GM23248 (cell line): ENCODE results near the gene LONP2. TPM values are rescaled to one million over a fixed set of nuclear protein-coding genes. Genes with fewer than 3 reads are reported as not detected.

ENCODE experiments used
- DNase-seq: peaks from one replicate; pipeline ENCODE4 v3.0.0-alpha.2; 2015
- H2AFZ ChIP-seq: fragments of 200-600 bp; sonication (generic); 2 replicates; pipeline ENCODE4 v1.6.1; 2016; ENCODE audit warnings: antibody characterized with exemption
- H3F3A ChIP-seq: fragments of 200-600 bp; sonication (generic); 2 replicates; pipeline ENCODE4 v1.6.1; 2016; ENCODE audit warnings: mild to moderate bottlenecking, antibody characterized with exemption, mixed run types; ENCODE audit not compliant: insufficient read depth
- H3K27ac ChIP-seq: fragments of 200-600 bp; sonication (generic); 2 replicates; pipeline ENCODE4 v1.5.1; 2016; ENCODE audit warnings: mild to moderate bottlenecking
- H3K27me3 ChIP-seq: fragments of 200-600 bp; sonication (generic); replicated peaks from 2 replicates; pipeline ENCODE4 v1.6.1; 2016; ENCODE audit warnings: mild to moderate bottlenecking; ENCODE audit not compliant: insufficient read depth
- H3K36me3 ChIP-seq: fragments of 200-600 bp; sonication (generic); 2 replicates; pipeline ENCODE4 v1.6.1; 2016; ENCODE audit warnings: low read depth, mild to moderate bottlenecking
- H3K4me1 ChIP-seq: fragments of 200-600 bp; sonication (generic); 2 replicates; pipeline ENCODE4 v1.6.1; 2016; ENCODE audit warnings: mild to moderate bottlenecking; ENCODE audit not compliant: insufficient read depth
- H3K4me2 ChIP-seq: fragments of 200-600 bp; sonication (generic); one replicate; pipeline ENCODE4 v1.6.1; 2016; ENCODE audit warnings: mild to moderate bottlenecking; ENCODE audit not compliant: unreplicated experiment
- H3K4me3 ChIP-seq: fragments of 200-600 bp; sonication (generic); 2 replicates; pipeline ENCODE4 v1.5.1; 2016; ENCODE audit warnings: mild to moderate bottlenecking
- H3K79me2 ChIP-seq: fragments of 200-600 bp; sonication (generic); 2 replicates; pipeline ENCODE4 v1.6.1; 2016; ENCODE audit warnings: mild to moderate bottlenecking; ENCODE audit not compliant: insufficient read depth
- H3K9ac ChIP-seq: fragments of 200-600 bp; sonication (generic); 2 replicates; pipeline ENCODE4 v1.6.1; 2016; ENCODE audit warnings: mild to moderate bottlenecking
- H3K9me2 ChIP-seq: fragments of 200-600 bp; sonication (generic); 2 replicates; pipeline ENCODE4 v1.6.1; 2016; ENCODE audit warnings: mixed run types, mild to moderate bottlenecking, moderate library complexity; ENCODE audit not compliant: insufficient read depth
- H3K9me3 ChIP-seq: fragments of 200-600 bp; sonication (generic); one replicate; pipeline ENCODE4 v1.6.1; 2017; ENCODE audit warnings: low read depth
- H4K20me1 ChIP-seq: fragments of 200-600 bp; sonication (generic); 2 replicates; pipeline ENCODE4 v1.6.0; 2016; ENCODE audit not compliant: insufficient read depth
- EZH2 ChIP-seq: fragments of 200-600 bp; sonication (generic); IDR thresholded peaks from 2 replicates; pipeline ENCODE4 v1.6.1; 2018; ENCODE audit warnings: antibody characterized with exemption, mild to moderate bottlenecking; ENCODE audit not compliant: insufficient read depth, poor library complexity, severe bottlenecking
- EZH2phosphoT487 ChIP-seq: fragments of 200-600 bp; sonication (generic); IDR thresholded peaks from 2 replicates; pipeline ENCODE4 v1.6.1; 2018; ENCODE audit warnings: antibody characterized with exemption, moderate library complexity, mild to moderate bottlenecking, low read depth; ENCODE audit not compliant: insufficient read depth
- WGBS, 2 experiments: methylation state at CpG; one replicate each; pipeline ENCODE4 v1.1.6; 2015 to 2017; ENCODE audit warnings: low lambda C conversion rate in 2 of 2, low coverage in 1 of 2; ENCODE audit errors: missing lambda C conversion rate in 2 of 2; 5-methylcytosine and 5-hydroxymethylcytosine counted together
- in situ Hi-C: fragments of 300-500 bp; cut with MboI; formaldehyde crosslinking; loops from 2 replicates; pipeline ENCODE4 v1.15.0; 2020
- polyA plus RNA-seq: library from polyadenylated mRNA; unstranded; fragments of >200 nt; fragmentation: Nextera tagmentation; extraction: Ambion mirVana; gene quantifications from 2 replicates; pipeline ENCODE4 v1.2.1, GENCODE V29; 2016
- total RNA-seq: library from RNA; depleted of rRNA; stranded (reverse); fragments of >200 nt; shearing (Covaris generic); gene quantifications from 2 replicates; pipeline ENCODE4 v1.2.3, GENCODE V29; 2014

The LONP2 gene
- total and polyA plus RNA-seq, 2 experiments from 2014 or later = 46.5 to 53.9 TPM

- H2AFZ ChIP-seq = no peak overlapping the region
- TF ChIP-seq EZH2 = no peak
- TF ChIP-seq EZH2phosphoT487 = no peak
- no peak overlapping the region for H3K9ac ChIP-seq
- no peaks in the 10 kb centered on the region for H3F3A ChIP-seq
- in situ Hi-C loops = no loop called here
- no peaks in the 10 kb centered on the region for H3K9me3 ChIP-seq
- peak; percentile 35 for DNase-seq
- no peaks in the 10 kb centered on the region for H3K9me2 ChIP-seq
- peaks cover 21% of the 10 kb centered on the region; the same call in 1 of the 2 replicates for H3K79me2 ChIP-seq
- H4K20me1 ChIP-seq = no peaks in the 10 kb centered on the region
- no peak overlapping the region for H3K4me2 ChIP-seq
- WGBS, 2 experiments = 91 to 93% methylated on average over 5 of the region's 5 CpGs
- H3K4me1 ChIP-seq = no peaks in the 10 kb centered on the region
- no peak overlapping the region for H3K27ac ChIP-seq
- H3K36me3 ChIP-seq = 0 out of 2 replicates have a peak, but pooled peaks cover 16% of the 10 kb centered on the region
- no peaks in the 10 kb centered on the region for H3K27me3 ChIP-seq
- H3K4me3 ChIP-seq = no peak overlapping the region
Measured at GRCh38 chr16:48271728-48272127, 27.6 kb downstream of the LONP2 start.

- Histone ChIP-seq H3K4me2 (no peak overlapping the region), H2AFZ (no peak overlapping the region), H3K79me2 (peaks cover 24% of the 10 kb centered on the region; the same call in 1 of the 2 replicates), H4K20me1 (no peaks in the 10 kb centered on the region), H3K4me1 (no peaks in the 10 kb centered on the region), H3K9me2 (no peaks in the 10 kb centered on the region), H3K4me3 (no peak overlapping the region), H3K27me3 (no peaks in the 10 kb centered on the region), H3K9me3 (no peaks in the 10 kb centered on the region), H3K36me3 (peaks cover 21% of the 10 kb centered on the region; the same call in 1 of the 2 replicates), H3K9ac (no peak overlapping the region), H3K27ac (no peak overlapping the region), H3F3A (no peaks in the 10 kb centered on the region)
- no peak for TF ChIP-seq EZH2phosphoT487
- WGBS, 2 experiments = 57 to 68% methylated on average over 8 of the region's 8 CpGs
- no peak for DNase-seq
- in situ Hi-C loops = no loop called here
Measured at GRCh38 chr16:48272837-48273421, 28.8 kb downstream of the LONP2 start.

DNA sequence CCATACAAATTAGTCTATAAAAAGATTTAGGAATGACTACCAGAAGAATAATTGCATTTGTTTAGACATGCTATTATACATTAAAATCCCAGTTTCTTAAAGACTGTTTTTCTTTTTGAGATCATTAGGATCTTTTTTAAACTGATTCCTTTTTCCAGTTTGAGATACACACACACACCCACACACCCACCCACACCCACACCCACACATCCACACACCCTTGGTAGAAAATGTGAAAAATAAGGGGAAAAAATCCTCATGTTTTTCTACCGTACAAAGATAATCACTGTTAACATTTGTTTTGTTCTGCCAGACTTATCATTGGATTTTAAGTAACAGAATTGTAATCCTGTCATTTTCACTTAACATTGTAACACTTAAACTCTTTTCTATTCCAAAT lies 30.4 kb downstream of the LONP2 start:
- no peak overlapping the region for H2AFZ ChIP-seq
- TF ChIP-seq EZH2 (no peak), EZH2phosphoT487 (no peak)
- DNase-seq = no peak
- H3K4me3 ChIP-seq = no peak overlapping the region
- H4K20me1 ChIP-seq = no peaks in the 10 kb centered on the region
- H3K9me3 ChIP-seq = no peaks in the 10 kb centered on the region
- H3K36me3 ChIP-seq = peaks cover 25% of the 10 kb centered on the region
- H3K9ac ChIP-seq = no peak overlapping the region
- in situ Hi-C loops = no loop called here
- H3F3A ChIP-seq = no peaks in the 10 kb centered on the region
- WGBS, 2 experiments = 96 to 100% methylated on average over 1 of the region's 1 CpG
- no peaks in the 10 kb centered on the region for H3K9me2 ChIP-seq
- H3K27ac ChIP-seq = no peak overlapping the region
- H3K4me2 ChIP-seq = no peak overlapping the region
- no peaks in the 10 kb centered on the region for H3K4me1 ChIP-seq
- H3K27me3 ChIP-seq = no peaks in the 10 kb centered on the region
- H3K79me2 ChIP-seq = peaks cover 31% of the 10 kb centered on the region; the same call in 1 of the 2 replicates

GRCh38 chr16:48276102-48276501 lies 32.0 kb downstream of the LONP2 start:
- H2AFZ ChIP-seq = no peak overlapping the region
- H3K27ac ChIP-seq = no peak overlapping the region
- TF ChIP-seq EZH2 (no peak), EZH2phosphoT487 (no peak)
- no peaks in the 10 kb centered on the region for H3K27me3 ChIP-seq
- no peak overlapping the region for H3K9ac ChIP-seq
- no peaks in the 10 kb centered on the region for H4K20me1 ChIP-seq
- H3K4me1 ChIP-seq = no peaks in the 10 kb centered on the region
- H3K9me3 ChIP-seq = no peaks in the 10 kb centered on the region
- no peaks in the 10 kb centered on the region for H3K9me2 ChIP-seq
- in situ Hi-C loops = no loop called here
- 70 to 81% methylated on average over 4 of the region's 4 CpGs for WGBS, 2 experiments
- peaks cover 32% of the 10 kb centered on the region; the same call in 1 of the 2 replicates for H3K79me2 ChIP-seq
- no peak overlapping the region for H3K4me2 ChIP-seq
- H3K4me3 ChIP-seq = no peak overlapping the region
- H3F3A ChIP-seq = no peaks in the 10 kb centered on the region
- peaks cover 28% of the 10 kb centered on the region for H3K36me3 ChIP-seq
- no peak for DNase-seq
